Activated CD8-positive, alpha-beta memory T cell treated with anti-CD3 and anti-CD28 coated beads, Interleukin-2, amount 50 U/mL, for 24 hours (primary cell): Measurements from ENCODE around the gene GRB2.
"Not testable (repeated sequence)": the region's sequence is repeated elsewhere in the genome, so short reads cannot be mapped to it uniquely, and the experiment has no call there.

Experiments
- DNase-seq: peaks from one replicate; pipeline ENCODE4 v3.0.0-alpha.2; 2020; ENCODE audit errors: extremely low read depth

GRB2 gene

GRCh38 chr17:75318615-75319222 is 86.8 kb downstream of the GRB2 start:
- DNase-seq, result no peak

- DNase-seq, result no peak
Measured at GRCh38 chr17:75318211-75318610, 87.3 kb downstream of the GRB2 start.

DNA sequence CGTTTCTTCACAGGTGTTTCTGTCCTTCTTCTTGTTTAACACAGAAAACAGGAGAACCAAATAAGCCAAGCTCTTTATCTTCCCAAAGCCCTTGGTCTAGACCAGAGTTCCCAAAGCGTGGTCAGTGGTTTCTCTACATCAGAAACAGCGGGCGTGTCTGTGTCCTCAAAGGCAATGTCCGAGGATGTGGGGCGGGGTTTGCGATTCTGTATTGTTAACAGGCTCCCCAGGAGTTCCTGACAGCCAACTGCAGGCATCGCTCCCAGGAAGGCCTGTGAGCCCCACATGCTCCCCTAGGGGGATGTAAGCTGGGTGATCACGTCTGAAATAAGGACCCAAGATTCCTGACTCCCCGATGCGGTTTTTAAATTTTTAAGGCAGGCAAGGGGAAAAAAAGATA is 87.8 kb downstream of the GRB2 start:
- DNase-seq, result no peak

GRCh38 chr17:75316253-75316652 is 89.2 kb downstream of the GRB2 start:
- DNase-seq, result no peak

DNA sequence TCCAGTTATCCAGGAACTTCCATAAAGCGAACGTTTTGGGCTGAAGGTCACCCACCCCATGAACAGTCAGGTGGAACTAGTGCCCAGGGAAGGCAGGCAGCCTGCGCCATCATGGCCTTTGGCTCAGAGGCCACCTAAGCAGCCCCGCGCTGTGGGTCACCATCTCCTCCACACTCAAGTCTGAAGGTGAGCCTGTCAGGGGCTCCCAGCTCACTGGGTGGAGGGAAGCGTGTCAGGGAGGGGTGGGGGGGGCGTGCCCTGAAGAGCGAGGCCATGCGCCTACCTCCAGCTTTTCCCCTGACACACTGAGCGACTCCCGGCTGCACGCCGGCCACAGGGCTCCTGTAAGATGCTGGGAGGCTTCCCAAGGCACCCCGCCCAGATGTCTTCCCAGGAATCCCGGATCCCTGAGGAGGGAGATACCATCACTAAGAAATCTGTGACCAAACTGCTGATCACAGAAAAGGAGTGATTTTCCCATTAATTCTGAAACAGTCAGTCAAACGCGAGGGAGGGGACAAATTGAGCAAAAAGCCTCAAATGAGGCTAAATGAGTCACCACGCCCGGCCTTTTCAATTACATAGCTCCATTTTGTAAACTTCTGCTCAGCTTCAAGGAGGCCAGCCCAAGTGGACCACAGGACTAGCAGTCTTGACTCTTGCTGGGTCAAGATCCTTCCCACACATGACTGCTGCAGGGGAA is 89.8 kb downstream of the GRB2 start:
- no peak for DNase-seq

DNA sequence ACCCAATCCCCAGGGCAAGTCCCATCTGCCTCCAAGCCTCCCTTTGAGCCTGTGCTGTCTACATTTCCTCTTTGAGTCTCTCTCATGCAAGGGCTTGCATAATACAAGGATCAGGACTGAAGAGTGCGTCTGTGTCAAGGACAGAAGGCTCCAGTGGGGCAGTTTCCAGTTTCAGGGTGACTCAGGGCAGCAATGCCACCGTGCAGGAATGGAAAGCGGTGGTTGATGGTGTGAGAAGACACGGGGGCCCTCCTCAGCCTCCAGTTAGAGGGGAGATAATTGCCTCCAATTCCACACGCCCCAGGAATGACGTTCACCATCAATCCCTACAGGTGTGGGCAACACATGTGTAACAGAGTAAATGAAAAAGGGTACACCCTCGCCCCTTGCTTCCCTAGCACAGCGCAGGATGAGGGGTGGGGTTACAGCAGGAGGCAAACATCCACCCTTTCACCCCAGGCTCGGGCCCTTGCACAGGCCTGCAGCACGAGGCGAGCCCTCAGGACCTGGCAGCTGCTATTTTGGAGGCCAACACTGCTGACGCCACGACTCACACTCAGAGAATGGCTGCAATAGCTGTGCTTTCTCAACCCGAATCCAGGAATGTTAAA is 91.4 kb downstream of the GRB2 start:
- DNase-seq, result no peak

DNA sequence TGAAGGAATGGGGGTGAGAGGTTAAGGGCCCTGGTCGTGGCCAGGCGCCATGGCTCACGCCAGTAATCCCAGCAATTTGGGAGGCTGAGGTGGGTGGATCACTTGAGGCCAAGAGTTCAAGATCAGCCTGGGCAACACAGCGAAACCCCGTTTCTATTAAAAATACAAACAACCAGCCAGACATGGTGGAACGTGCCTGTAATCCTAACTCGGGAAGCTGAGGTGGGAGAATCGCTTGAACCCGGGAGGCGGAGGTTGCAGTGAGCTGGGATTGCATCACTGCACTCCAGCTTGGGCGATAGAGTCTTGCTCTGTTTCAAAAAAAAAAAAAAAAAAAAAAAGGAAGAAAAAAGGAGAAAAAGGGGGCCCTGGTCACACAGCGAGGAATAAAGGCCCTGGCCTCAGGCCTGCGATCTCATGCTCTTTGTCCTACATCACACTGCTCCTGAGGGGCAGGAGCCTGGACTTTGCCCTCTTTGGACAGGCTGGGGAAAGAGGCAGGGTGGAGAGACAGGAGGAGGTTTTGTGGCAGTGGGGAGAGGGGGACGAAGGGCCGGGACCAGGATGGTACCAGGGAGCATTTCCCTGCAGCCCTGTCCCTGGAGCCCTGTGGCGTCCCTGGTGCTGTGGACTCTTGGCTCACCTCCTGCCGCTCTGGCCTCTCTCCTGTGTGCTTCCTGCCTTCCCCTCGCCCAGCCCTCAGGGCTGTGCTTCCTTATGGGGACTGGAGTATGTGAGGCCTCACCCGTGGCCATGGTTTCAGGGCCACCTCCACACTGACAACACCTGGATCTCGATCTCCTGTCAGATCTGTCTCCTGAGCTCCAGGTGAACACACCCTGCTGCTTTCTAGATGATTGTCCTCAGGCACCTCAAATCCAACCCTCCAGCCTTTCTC is 96.5 kb downstream of the GRB2 start:
- no peak for DNase-seq

DNA sequence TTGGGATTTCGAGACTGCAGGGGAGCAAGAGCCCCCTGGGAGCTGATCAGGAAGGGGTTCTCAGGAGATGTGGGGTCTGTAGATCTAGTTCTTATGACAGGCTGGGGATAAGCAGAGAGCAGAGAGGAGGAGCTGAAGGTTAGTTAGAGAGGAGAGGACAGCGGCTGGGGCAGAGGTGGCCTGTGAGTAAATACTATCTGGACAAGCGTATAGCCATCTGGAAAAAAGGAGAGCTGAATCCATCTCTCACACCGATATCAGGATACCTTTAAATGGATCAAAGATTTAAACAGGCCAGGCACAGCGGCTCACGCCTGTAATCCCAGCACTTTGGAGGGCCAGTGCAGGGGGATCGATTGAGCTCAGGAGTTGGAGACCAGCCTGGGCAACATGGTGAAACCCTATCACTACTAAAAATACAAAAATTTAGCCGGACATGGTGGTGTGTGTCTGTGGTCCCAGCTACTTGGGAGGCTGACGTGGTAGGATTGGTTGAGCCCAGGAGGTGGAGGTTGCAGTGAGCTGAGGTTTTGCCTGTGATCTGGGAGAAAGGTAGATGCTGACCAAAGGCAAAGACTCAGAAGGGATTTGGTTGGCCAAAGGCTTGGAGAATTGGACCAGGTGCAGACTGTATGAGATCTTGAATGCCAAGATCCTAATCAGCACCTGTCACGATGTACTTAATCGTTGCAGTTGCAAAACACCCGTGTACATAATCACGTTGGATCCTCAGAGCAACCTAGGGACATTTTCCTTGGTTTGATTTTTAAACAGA is 97.3 kb downstream of the GRB2 start:
- DNase-seq, result no peak

GRCh38 chr17:75301502-75302206 is 103.8 kb downstream of the GRB2 start:
- DNase-seq, result no peak

- no peak for DNase-seq
Measured at GRCh38 chr17:75301049-75301448, 104.4 kb downstream of the GRB2 start.

DNA sequence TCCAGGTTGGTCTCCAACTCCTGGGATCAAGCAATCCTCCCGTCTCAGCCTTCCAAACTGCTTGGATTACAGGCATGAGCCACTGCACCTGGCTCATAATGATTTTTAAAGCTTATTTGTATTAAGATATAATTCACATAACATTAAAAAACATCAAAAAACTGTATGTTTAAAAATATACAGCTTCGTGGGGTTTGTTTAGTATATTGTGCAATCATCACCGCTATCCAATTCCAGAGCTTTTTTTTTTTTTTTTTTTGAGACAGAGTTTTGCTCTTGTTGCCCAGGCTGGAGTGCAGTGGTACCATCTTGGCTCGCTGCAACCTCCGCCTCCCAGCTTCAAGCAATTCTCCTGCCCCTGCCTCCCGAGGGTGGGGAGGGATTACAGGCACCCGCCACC is 105.2 kb downstream of the GRB2 start:
- no peak for DNase-seq

DNA sequence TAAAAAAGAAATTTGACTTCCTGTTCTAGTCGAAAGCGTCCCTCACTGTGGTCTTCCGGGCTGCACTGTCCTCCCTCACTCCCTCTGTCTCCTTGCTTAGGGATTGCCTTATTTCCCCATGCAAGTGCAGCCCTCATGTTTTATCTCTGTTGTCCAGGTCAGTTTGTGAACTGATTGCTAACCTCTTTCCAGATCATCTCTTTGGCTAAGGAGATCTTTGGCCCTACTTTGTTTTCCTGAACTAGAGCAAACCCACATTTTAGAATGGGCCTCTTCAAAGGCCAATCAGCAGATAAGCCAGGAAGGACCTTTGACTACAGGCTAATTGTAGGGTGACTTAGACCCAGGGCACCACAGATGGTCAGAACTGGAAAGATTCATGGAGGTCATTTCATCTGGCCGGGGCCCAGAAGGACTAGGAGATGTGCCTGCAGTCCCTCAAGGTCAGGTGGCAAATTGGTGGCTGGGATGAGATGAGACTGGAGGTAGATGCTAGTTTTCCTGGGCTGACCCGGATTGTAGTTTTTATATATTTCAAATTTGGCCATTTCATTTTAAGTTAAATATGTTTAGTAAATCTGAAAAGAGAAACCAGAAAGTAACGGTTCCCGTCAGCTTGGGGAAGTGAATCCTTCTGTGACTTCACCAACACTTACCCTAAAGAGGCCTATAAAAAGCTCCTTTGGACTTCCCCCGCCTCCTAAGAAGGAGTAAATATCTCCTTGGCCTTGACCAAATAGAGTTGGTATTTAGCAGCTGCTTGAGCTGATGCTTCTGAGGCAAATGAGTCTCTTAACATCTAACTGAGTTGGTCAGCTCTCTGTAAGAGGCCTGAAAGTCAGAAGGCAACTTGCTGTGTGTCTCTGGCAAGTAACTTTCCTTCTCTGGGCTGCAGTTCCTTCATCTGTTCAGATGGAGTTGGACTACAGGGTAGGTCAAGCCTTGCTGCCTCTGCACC is 110.0 kb downstream of the GRB2 start:
- DNase-seq, result no peak

DNA sequence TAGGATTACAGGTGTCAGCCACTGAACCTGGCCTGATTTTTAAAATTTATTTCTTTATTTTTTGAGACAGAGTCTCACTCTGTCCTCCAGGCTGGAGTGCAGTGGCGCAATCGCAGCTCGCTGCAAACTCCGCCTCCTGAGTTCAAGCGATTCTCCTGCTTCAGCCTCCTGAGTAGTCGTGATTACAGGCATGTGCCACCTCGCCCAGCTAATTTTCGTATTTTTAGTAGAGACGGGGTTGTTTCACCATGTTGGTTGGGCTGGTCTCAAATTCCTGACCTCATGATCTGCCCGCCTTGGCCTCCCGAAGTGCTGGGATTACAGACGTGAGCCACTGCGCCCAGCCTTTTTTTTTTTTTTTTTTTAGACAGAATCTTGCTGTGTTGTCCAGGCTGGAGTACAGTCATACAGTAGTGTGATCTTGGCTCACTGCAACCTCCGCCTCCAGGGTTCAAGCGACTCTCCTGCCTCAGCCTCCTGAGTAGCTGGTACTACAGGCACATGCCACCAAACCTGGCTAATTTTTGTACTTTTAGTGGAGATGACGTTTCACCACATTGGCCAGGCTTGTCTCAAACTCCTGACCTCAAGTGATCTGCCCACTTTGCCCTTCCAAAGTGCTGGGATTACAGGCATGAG is 112.5 kb downstream of the GRB2 start:
- DNase-seq, result not testable (repeated sequence)

DNA sequence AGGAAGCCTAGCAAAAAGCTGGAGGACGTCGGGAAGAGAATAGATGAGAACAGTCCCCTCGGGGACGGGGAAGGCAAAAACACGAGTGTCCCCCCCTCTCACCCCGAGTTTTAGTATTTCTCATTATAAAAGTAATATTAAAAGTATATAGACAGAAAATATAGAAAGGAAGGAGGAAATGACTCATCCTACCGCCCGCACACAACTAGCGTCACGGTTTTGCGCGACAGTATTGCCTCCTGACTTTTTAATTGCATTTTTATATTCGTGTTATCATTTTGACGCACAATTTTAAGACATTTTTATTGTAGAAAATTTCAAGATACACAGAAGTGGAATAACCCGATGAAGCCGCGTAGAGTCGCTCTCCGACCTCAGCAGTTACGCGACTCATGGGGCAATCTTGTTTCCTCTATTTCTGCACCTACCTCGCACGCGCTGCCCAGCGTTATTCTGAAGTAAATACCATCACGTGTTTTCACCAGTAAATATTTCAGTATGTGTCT is 115.6 kb downstream of the GRB2 start:
- DNase-seq, result peak; percentile 37

GRCh38 chr17:75289115-75289831 is 116.2 kb downstream of the GRB2 start, which contains the start of gene SLC25A19:
Gene SLC25A19 (minus strand): TSS chr17:75289433. CDS start chr17:75286764, 2,669 bp downstream.
- peak; percentile 95 for DNase-seq

- no peak for DNase-seq
Measured at GRCh38 chr17:75288770-75289114, 116.7 kb downstream of the GRB2 start.

DNA sequence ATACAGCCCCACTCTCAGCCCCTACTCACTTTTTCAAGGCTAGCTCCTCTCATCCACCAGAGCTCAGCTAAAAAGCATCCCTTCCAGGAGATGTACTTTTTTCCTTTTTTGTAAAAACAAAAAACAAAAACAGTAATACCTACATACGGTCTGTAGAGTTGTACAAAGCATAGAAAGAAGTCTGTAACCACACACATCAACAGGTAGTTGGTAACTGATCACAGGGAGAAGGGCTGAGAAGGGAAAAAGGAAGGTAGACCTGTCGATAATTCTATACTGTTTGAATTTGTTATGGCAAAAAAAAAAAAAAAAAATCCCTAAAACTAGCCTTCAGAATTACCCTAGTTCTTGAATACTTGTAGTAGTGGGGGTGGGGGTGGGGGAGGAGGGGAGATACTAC is 117.1 kb downstream of the GRB2 start:
- no peak for DNase-seq

DNA sequence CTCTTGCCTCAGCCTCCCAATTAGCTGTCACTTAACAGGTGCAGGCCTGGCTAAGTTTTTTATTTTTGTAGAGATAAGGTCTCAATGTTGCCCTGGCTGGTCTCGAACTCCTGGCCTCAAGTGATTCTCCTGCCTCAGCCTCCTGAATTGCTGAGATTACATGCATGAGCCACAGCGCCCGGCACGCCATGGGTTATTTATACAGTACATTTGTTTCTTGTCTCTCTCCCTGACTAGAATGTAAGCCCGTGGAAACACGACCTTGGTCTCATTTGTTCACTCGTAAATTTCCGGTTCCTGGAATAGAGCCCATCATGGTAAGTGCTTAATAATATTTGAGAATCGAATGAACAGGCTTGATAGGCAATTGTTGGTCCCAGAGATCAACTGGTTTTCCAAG is 118.3 kb downstream of the GRB2 start:
- DNase-seq, result no peak
